ENCODE results near the gene TTC24. TPM values are rescaled to one million over a fixed set of nuclear protein-coding genes. Genes with fewer than 3 reads are reported as not detected.

The TTC24 gene
- total and polyA plus RNA-seq, 3 donors from 2014 or later, result 0.38 TPM; not detected in 2

DNA sequence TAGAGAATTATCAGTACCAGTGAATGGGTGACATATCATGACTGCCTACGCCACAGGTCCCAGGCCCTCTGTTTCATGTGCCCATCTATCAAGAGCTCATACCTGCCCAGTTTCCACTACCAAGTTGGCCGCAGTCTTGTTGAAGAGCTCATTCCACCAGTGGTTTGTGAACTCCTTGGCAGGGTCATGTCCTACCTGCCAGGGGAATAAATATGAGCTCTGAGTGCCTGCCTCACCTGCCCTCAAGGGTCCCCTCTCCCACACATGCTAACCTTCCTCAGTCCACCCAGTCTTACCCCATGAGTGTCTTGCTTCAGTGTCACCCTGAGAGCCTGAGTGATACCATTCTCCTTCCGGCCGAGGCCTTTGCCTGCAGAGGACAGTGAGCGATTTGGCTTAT, 18.6 kb downstream of the TTC24 start:
- peaks cover 7% of the 10 kb centered on the region for H3K4me1 ChIP-seq
- no peak overlapping the region for H3K4me3 ChIP-seq
- TF ChIP-seq CTCF (IDR thresholded peaks at IDR 0.05), result no peak
- TF ChIP-seq POLR2A (IDR thresholded peaks at IDR 0.05), result no peak
- no peaks in the 10 kb centered on the region for H3K27me3 ChIP-seq
- 88 to 91% methylated on average over 5 of the region's 5 CpGs for WGBS, 2 donors
- intact Hi-C loops (cut with DNase I; ENCODE audit: low total_unique reads), result no loop called here
- H3K27ac ChIP-seq, result no peak overlapping the region
- no peak for DNase-seq
- no peaks in the 10 kb centered on the region for H3K9me3 ChIP-seq
- no peaks in the 10 kb centered on the region for H3K36me3 ChIP-seq (ENCODE audit: low read depth, missing control alignments)

DNA sequence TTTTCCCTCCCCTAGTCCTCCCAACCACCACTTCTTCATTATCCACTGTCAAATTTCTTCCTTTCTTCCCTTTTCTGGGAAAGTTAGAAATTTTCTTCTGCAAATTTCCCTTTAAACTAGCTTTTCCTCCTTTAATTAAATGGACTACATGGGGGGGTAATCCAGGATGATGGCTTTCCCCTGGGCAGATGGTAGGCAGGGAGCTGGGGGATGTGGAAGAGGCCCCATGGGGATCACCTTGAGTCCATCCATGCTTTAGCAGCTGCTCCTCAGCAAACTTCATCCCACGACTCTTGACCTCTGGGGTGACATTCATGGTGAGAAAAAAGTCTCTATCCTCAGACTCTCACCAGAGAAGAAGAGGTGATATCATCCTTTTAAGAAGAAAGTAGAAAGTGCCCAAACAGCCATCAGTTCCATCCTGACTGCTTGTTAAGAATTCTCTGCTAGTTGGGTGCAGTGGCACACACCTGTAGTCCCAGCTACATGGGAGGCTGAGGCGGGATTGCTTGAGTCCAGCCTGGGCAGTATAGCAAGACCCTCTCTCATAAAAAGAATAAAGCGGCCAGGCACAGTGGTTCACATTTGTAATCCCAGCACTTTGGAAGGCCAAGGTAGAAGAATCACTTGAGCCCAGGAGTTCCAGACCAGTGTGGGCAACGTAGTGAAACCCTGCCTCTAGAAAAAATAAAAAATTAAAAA, 19.4 kb downstream of the TTC24 start:
- 93 to 94% methylated on average over 4 of the region's 4 CpGs for WGBS, 2 donors
- TF ChIP-seq POLR2A (IDR thresholded peaks at IDR 0.05) (no peak), CTCF (IDR thresholded peaks at IDR 0.05) (no peak)
- intact Hi-C loops (cut with DNase I; ENCODE audit: low total_unique reads), result no loop called here
- Histone ChIP-seq H3K4me1 (peaks cover 7% of the 10 kb centered on the region), H3K27ac (no peak overlapping the region), H3K36me3 (ENCODE audit: low read depth, missing control alignments) (no peaks in the 10 kb centered on the region), H3K4me3 (no peak overlapping the region), H3K27me3 (no peaks in the 10 kb centered on the region), H3K9me3 (no peaks in the 10 kb centered on the region)
- DNase-seq, result no peak

- no peak for TF ChIP-seq POLR2A (IDR thresholded peaks at IDR 0.05)
- peak in 1 of 3 experiments; percentile 9 for TF ChIP-seq CTCF (IDR thresholded peaks at IDR 0.05)
- Histone ChIP-seq H3K27ac (no peak overlapping the region), H3K4me3 (no peak overlapping the region), H3K27me3 (no peaks in the 10 kb centered on the region), H3K4me1 (peaks cover 7% of the 10 kb centered on the region), H3K36me3 (ENCODE audit: low read depth, missing control alignments) (no peaks in the 10 kb centered on the region), H3K9me3 (no peaks in the 10 kb centered on the region)
- no peak for DNase-seq
- WGBS, 2 donors, result 72 to 88% methylated on average over 3 of the region's 3 CpGs
- intact Hi-C loops (cut with DNase I; ENCODE audit: low total_unique reads), result loop anchor here (5.0 to 10.0 kb wide), 2 partner anchors 93 to 145 kb away; no protein-coding TSS in a partner anchor
These were observed 20.3 kb downstream of the TTC24 start for GRCh38 chr1:156599811-156600210.

- H3K4me3 ChIP-seq, result peak overlapping the region; percentile 62 to 81
- TF ChIP-seq CTCF (IDR thresholded peaks at IDR 0.05) (no peak), POLR2A (IDR thresholded peaks at IDR 0.05) (no peak)
- no peaks in the 10 kb centered on the region for H3K9me3 ChIP-seq
- no peaks in the 10 kb centered on the region for H3K36me3 ChIP-seq (ENCODE audit: low read depth, missing control alignments)
- H3K27ac ChIP-seq, result peak overlapping the region; percentile 65 to 83
- intact Hi-C loops (cut with DNase I; ENCODE audit: low total_unique reads), result loop anchor here (5.0 to 10.0 kb wide), 2 partner anchors 93 to 146 kb away; no protein-coding TSS in a partner anchor
- peaks cover 7% of the 10 kb centered on the region for H3K4me1 ChIP-seq
- 1 to 3% methylated on average over 13 of the region's 13 CpGs for WGBS, 2 donors
- H3K27me3 ChIP-seq, result no peaks in the 10 kb centered on the region
- DNase-seq, result no peak
These were observed 21.2 kb downstream of the TTC24 start for GRCh38 chr1:156600733-156601121.
